GM12865 (cell line): ENCODE measurements around the gene ERI3.

Experiments
- DNase-seq: peaks from one replicate; pipeline ENCODE4 v3.0.0; 2010; ENCODE audit warnings: low read depth
- H3K4me3 ChIP-seq: 2 replicates; pipeline ENCODE4 v1.5.1; 2011; ENCODE audit warnings: mild to moderate bottlenecking, low read depth, low read length, control low read depth
- TF ChIP-seq, protein P1 (sequence below): IDR thresholded peaks from 2 replicates; pipeline ENCODE4 v1.5.1; 2011; ENCODE audit warnings: low read length, control low read depth, low read depth, inconsistent platforms; ENCODE audit not compliant: insufficient read depth; ENCODE audit errors: missing control alignments

Gene ERI3

DNA sequence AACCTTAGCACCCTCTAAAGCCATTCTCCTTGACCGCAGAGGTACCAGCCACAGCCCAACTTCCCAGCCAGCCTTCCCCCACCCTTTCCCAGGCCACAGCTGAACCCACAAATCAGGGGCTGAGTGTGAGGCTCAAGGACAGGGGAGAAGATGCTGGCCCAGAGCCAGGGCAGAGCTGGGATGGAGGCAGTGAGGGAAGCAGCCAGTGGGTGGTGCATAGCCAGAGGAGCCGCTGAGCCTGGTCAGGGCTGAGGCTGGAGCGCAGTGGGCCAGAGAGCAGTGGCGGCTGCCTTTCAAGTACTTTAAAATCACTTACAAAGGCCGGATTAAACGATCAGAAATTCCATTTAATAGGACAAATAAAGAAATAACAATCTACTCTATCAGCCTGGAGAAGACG, 105.5 kb downstream of the ERI3 start:
- no peak for DNase-seq
- TF ChIP-seq, protein P1, sequence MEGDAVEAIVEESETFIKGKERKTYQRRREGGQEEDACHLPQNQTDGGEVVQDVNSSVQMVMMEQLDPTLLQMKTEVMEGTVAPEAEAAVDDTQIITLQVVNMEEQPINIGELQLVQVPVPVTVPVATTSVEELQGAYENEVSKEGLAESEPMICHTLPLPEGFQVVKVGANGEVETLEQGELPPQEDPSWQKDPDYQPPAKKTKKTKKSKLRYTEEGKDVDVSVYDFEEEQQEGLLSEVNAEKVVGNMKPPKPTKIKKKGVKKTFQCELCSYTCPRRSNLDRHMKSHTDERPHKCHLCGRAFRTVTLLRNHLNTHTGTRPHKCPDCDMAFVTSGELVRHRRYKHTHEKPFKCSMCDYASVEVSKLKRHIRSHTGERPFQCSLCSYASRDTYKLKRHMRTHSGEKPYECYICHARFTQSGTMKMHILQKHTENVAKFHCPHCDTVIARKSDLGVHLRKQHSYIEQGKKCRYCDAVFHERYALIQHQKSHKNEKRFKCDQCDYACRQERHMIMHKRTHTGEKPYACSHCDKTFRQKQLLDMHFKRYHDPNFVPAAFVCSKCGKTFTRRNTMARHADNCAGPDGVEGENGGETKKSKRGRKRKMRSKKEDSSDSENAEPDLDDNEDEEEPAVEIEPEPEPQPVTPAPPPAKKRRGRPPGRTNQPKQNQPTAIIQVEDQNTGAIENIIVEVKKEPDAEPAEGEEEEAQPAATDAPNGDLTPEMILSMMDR, result no peak
- no peak overlapping the region for H3K4me3 ChIP-seq

DNA sequence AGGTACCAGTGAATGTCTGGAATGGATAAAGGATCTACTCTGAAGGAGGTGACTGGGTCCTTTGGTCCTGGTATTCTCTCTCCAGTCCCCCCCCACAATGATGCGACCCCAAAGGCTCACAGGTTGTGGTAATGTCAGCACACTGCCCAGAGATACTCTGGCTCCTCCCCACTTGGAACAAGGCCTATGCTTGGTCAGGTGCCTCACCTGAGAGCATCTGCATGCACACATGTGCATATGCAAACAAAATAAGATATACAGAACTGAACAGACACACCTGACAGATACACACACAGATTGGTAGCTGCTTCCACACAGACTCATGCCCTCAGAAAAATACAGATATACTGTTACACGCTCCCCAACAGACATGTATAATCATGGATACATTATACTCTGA, 108.3 kb downstream of the ERI3 start:
- no peak overlapping the region for H3K4me3 ChIP-seq
- no peak for DNase-seq
- TF ChIP-seq, protein P1, result no peak

GRCh38 chr1:44244986-44245385, 110.1 kb downstream of the ERI3 start:
- DNase-seq, result no peak
- no peak overlapping the region for H3K4me3 ChIP-seq
- TF ChIP-seq, protein P1, result no peak

DNA sequence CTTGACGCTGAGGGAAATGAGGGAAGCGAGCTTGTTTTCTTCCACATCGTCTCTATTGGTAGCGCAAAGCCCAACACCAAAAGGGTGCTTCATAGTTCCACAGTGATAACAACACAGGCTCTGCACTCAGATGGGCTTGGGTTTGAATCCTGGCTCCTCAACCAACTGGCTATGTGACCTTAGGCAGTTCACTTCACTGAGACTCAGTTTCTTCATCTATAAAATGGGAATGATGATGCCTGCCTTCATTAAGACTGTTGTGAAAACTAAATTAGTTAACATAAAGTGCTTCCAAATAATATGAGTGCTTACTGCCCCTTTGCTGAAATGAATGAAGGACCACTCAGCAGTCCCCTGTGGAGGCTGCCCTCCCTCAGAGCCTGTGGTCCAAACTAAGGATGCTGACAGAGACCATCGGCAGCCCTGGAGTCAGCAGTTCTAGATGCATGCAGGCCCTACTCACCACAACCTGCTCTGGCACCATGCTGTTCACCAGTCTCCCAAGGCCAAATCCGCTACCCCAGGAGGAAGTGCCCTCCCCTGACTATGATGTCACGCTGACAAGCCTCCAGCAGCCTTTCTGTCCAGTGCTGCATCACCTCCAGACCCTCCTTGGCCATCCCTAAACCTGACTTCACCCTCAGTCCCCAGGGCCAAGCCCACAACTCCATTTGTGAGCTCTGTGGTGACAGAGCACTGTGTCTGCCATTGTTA, 111.1 kb downstream of the ERI3 start:
- DNase-seq, result no peak
- TF ChIP-seq, protein P1, result no peak
- H3K4me3 ChIP-seq, result no peak overlapping the region

GRCh38 chr1:44242746-44243145, 112.3 kb downstream of the ERI3 start:
- TF ChIP-seq, protein P1, result no peak
- H3K4me3 ChIP-seq, result no peak overlapping the region
- DNase-seq, result no peak

DNA sequence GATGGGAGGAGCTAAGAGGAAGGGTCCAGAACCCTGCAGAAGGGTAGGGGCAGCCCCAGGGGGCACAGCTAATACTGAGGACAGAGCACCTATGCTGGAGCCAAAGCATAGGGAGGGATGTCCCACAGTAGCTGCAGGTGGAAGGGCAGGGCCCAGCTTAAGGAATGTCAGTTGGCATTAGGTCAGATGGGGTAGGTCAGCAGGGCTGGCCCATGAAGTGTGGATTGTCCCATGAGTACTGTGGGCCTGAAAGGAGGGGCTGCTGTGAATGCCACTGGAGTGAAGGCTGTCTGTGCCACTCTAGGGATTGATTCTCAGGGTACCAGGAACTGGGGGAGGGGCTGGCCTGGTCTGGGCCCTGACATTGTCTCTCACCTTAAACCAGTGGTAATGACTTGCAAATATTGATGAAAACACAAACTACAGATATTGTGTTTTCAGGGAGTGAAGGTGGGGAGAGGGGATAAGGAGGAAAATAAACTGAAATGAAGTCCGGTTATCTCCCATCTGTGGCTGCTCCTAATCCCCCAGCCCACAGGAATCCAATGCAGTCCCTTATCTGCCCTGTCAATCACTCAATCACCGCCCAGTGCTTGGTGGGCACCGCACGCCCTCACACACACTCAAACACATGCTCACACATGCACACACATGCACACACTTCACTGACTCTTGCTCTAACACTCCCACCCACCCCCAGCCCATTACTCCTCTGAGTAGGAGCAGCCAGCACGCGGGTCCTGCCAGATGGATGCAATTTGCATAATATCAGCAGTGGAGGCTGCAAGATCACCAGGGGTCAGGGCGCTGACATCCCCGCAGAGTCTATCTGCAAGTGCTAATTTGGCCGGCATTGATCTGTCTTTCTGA, 114.0 kb downstream of the ERI3 start:
- DNase-seq, result no peak
- no peak overlapping the region for H3K4me3 ChIP-seq
- TF ChIP-seq, protein P1, result no peak

- TF ChIP-seq, protein P1, result no peak
- no peak for DNase-seq
- H3K4me3 ChIP-seq, result no peak overlapping the region
Measured at GRCh38 chr1:44239961-44240371, 115.1 kb downstream of the ERI3 start.
